IMR-90 (cell line): ENCODE results near the gene TSSC4. TPM values are rescaled to one million over a fixed set of nuclear protein-coding genes. Genes with fewer than 3 reads are reported as not detected.

Source experiments
- ATAC-seq: fragments of 200-7000 bp; cut with Tn5 transposase; 2 replicates; pipeline ENCODE4 v1.9.1; 2020; ENCODE audit warnings: low read depth, mild to moderate bottlenecking, moderate library complexity
- BruUV-seq: library from RNA; stranded (reverse); fragments of 400-500 nt; replicated peaks from 2 replicates; lab custom pipeline; 2021; lab: Mats Ljungman, UMichigan
- CTCF ChIA-PET: fragments of 300-600 bp; formaldehyde crosslinking; extraction: SDS; loops from one replicate; lab custom pipeline; 2021; ENCODE audit warnings: antibody characterized with exemption; lab: Yijun Ruan, JAX
- POLR2A ChIA-PET: fragments of 300-600 bp; sonication (Branson Sonifier 250); formaldehyde crosslinking; loops from one replicate; lab custom pipeline; 2022; ENCODE audit warnings: antibody characterized with exemption; ENCODE audit not compliant: unreplicated experiment; lab: Charles Lee
- DNase-seq: peaks from one replicate; pipeline ENCODE4 v3.0.0; 2013
- H2AFZ ChIP-seq: replicated peaks from 2 replicates; pipeline ENCODE3; 2013; ENCODE audit warnings: low read length, mild to moderate bottlenecking; ENCODE audit not compliant: poor library complexity
- H2AK5ac ChIP-seq: 2 replicates; pipeline ENCODE4 v1.6.1; 2013; ENCODE audit warnings: low read depth, low read length, inconsistent platforms
- H2AK9ac ChIP-seq: replicated peaks from 2 replicates; pipeline ENCODE3; 2013; ENCODE audit warnings: mild to moderate bottlenecking, low read depth, low read length, moderate library complexity; ENCODE audit not compliant: poor library complexity
- H2BK120ac ChIP-seq: 2 replicates; pipeline ENCODE4 v1.6.1; 2013; ENCODE audit warnings: low read depth, low read length, inconsistent platforms
- H2BK15ac ChIP-seq: 3 replicates; pipeline ENCODE4 v1.6.1; 2013; ENCODE audit warnings: low read depth, low read length, inconsistent platforms
- H2BK20ac ChIP-seq: 2 replicates; pipeline ENCODE4 v1.6.1; 2013; ENCODE audit warnings: low read depth, mild to moderate bottlenecking, inconsistent platforms, low read length, moderate library complexity
- H2BK5ac ChIP-seq: 2 replicates; pipeline ENCODE4 v1.6.1; 2013; ENCODE audit warnings: mild to moderate bottlenecking, low read depth, low read length, inconsistent platforms; ENCODE audit not compliant: poor library complexity, severe bottlenecking
- H3K14ac ChIP-seq: replicated peaks from 2 replicates; pipeline ENCODE4 v1.6.1; 2013; ENCODE audit warnings: low read depth, low read length, inconsistent platforms
- H3K18ac ChIP-seq: 2 replicates; pipeline ENCODE4 v1.6.1; 2013; ENCODE audit warnings: low read depth, low read length, control low read depth
- H3K23ac ChIP-seq: 2 replicates; pipeline ENCODE4 v1.6.1; 2013; ENCODE audit warnings: low read depth, low read length, inconsistent platforms
- H3K27ac ChIP-seq: 2 replicates; pipeline ENCODE4 v1.5.1; 2013; ENCODE audit warnings: mild to moderate bottlenecking, control low read depth, low read length; ENCODE audit not compliant: insufficient read depth
- H3K27me3 ChIP-seq: 2 replicates; pipeline ENCODE4 v1.6.1; 2013; ENCODE audit warnings: low read length; ENCODE audit not compliant: control insufficient read depth, insufficient read depth
- H3K36me3 ChIP-seq: 2 replicates; pipeline ENCODE4 v1.6.1; 2013; ENCODE audit warnings: low read length, mixed read lengths; ENCODE audit not compliant: control insufficient read depth, insufficient read depth
- H3K4ac ChIP-seq: 2 replicates; pipeline ENCODE4 v1.6.1; 2013; ENCODE audit warnings: low read depth, low read length, inconsistent platforms
- H3K4me1 ChIP-seq: 2 replicates; pipeline ENCODE4 v1.6.1; 2013; ENCODE audit warnings: low read length, mixed read lengths; ENCODE audit not compliant: control insufficient read depth, insufficient read depth
- H3K4me2 ChIP-seq: 2 replicates; pipeline ENCODE4 v1.6.1; 2013; ENCODE audit warnings: low read depth, mild to moderate bottlenecking, control low read depth, low read length, moderate library complexity
- H3K4me3 ChIP-seq: 2 replicates; pipeline ENCODE4 v1.5.1; 2013; ENCODE audit warnings: low read depth, mild to moderate bottlenecking, control low read depth, low read length, moderate library complexity; ENCODE audit not compliant: insufficient read depth
- H3K56ac ChIP-seq: 2 replicates; pipeline ENCODE4 v1.6.1; 2013; ENCODE audit warnings: low read length, inconsistent platforms; ENCODE audit not compliant: insufficient read depth; ENCODE audit errors: extremely low read depth
- H3K79me1 ChIP-seq, 2 experiments: 2 replicates each; pipeline ENCODE4 v1.6.1; 2013; ENCODE audit warnings: low read length in 2 of 2, inconsistent platforms in 1 of 2, low read depth in 1 of 2
- H3K9ac ChIP-seq: 2 replicates; pipeline ENCODE4 v1.6.1; 2013; ENCODE audit warnings: low read depth, low read length, control low read depth
- H3K9me1 ChIP-seq: 2 replicates; pipeline ENCODE4 v1.6.1; 2013; ENCODE audit warnings: low read length, inconsistent platforms; ENCODE audit not compliant: insufficient read depth
- H3K9me3 ChIP-seq: 2 replicates; pipeline ENCODE4 v1.6.1; 2013; ENCODE audit warnings: low read length; ENCODE audit not compliant: control insufficient read depth, insufficient read depth
- H4K20me1 ChIP-seq: 2 replicates; pipeline ENCODE4 v1.6.1; 2013; ENCODE audit warnings: low read length, inconsistent platforms; ENCODE audit not compliant: insufficient read depth
- H4K5ac ChIP-seq: 2 replicates; pipeline ENCODE4 v1.6.1; 2013; ENCODE audit warnings: mild to moderate bottlenecking, low read depth, low read length, control low read depth
- H4K8ac ChIP-seq, 2 experiments: 2 replicates each; pipeline ENCODE4 v1.6.1; 2013; ENCODE audit warnings: low read depth in 2 of 2, low read length in 2 of 2, control low read depth in 1 of 2, inconsistent platforms in 1 of 2
- H4K91ac ChIP-seq: 2 replicates; pipeline ENCODE4 v1.6.1; 2013; ENCODE audit warnings: low read depth, low read length, inconsistent platforms; ENCODE audit not compliant: insufficient read depth
- BHLHE40 ChIP-seq: fragments of 150-350 bp; IDR thresholded peaks from 2 replicates; pipeline ENCODE4 v1.6.1; 2016; ENCODE audit warnings: mild to moderate bottlenecking, low read depth, low read length
- CEBPB ChIP-seq: IDR thresholded peaks from 2 replicates; pipeline ENCODE4 v1.6.1; 2012; ENCODE audit warnings: low read depth, low read length, improper control_type of control experiment
- CHD1 ChIP-seq: IDR thresholded peaks from 2 replicates; pipeline ENCODE4 v1.6.1; 2012; ENCODE audit warnings: low read depth, low read length, improper control_type of control experiment
- FOS ChIP-seq: fragments of 150-350 bp; IDR thresholded peaks from 2 replicates; pipeline ENCODE4 v1.6.1; 2016; ENCODE audit warnings: low read depth, low read length
- MAFK ChIP-seq: IDR thresholded peaks from 2 replicates; pipeline ENCODE4 v1.6.1; 2012; ENCODE audit warnings: low read depth, low read length, improper control_type of control experiment
- MAZ ChIP-seq: IDR thresholded peaks from 2 replicates; pipeline ENCODE4 v1.6.1; 2012; ENCODE audit warnings: low read depth, mild to moderate bottlenecking, low read length, improper control_type of control experiment, moderate library complexity, borderline replicate concordance
- MXI1 ChIP-seq: IDR thresholded peaks from 2 replicates; pipeline ENCODE4 v1.6.1; 2012; ENCODE audit warnings: low read depth, mild to moderate bottlenecking, low read length, moderate library complexity, borderline replicate concordance
- NFE2L2 ChIP-seq: fragments of 150-350 bp; IDR thresholded peaks from 2 replicates; pipeline ENCODE4 v1.6.1; 2016; ENCODE audit warnings: low read depth, mild to moderate bottlenecking, low read length
- POLR2A ChIP-seq: IDR thresholded peaks from 2 replicates; pipeline ENCODE4 v1.6.1; 2012; ENCODE audit warnings: mild to moderate bottlenecking, low read depth, low read length
- RAD21 ChIP-seq: IDR thresholded peaks from 2 replicates; pipeline ENCODE4 v1.6.1; 2012; ENCODE audit warnings: low read length, improper control_type of control experiment
- RCOR1 ChIP-seq: IDR thresholded peaks from 2 replicates; pipeline ENCODE4 v1.6.1; 2012; ENCODE audit warnings: mild to moderate bottlenecking, low read length, improper control_type of control experiment; ENCODE audit not compliant: insufficient replicate concordance
- RFX5 ChIP-seq: IDR thresholded peaks from 2 replicates; pipeline ENCODE4 v1.8.0; 2012; ENCODE audit warnings: low read depth, mild to moderate bottlenecking, low read length, moderate library complexity
- SMC3 ChIP-seq: fragments of 150-350 bp; IDR thresholded peaks from 2 replicates; pipeline ENCODE4 v1.6.1; 2016; ENCODE audit warnings: low read depth, mild to moderate bottlenecking, antibody characterized with exemption, low read length, moderate library complexity
- USF2 ChIP-seq: fragments of 150-350 bp; IDR thresholded peaks from 2 replicates; pipeline ENCODE4 v1.6.1; 2017; ENCODE audit warnings: mild to moderate bottlenecking, antibody characterized with exemption, low read length, low read depth
- WGBS, 2 experiments: methylation state at CpG; one replicate each; pipeline versions ENCODE4 v1.1.5 to v1.1.7; 2013; ENCODE audit warnings: missing lambda C conversion rate in 2 of 2; ENCODE audit not compliant: insufficient read length in 1 of 2; ENCODE audit errors: extremely low coverage in 2 of 2; 5-methylcytosine and 5-hydroxymethylcytosine counted together
- dilution Hi-C: fragments of 300-500 bp; cut with HindIII; formaldehyde crosslinking; loops from one replicate; pipeline ENCODE4 v1.14.3; 2018; ENCODE audit warnings: low sequenced_read_pairs; ENCODE audit not compliant: unreplicated experiment
- in situ Hi-C: fragments of 300-500 bp; cut with MboI; formaldehyde crosslinking; loops from 3 replicates; pipeline ENCODE4 v1.14.3; 2019; ENCODE audit warnings: low sequenced_read_pairs, inconsistent platforms, mixed read lengths
- intact Hi-C: fragments of 100-400 bp; cut with micrococcal nuclease; formaldehyde crosslinking; loops from 2 replicates; pipeline ENCODE4 v1.10.0; 2022
- polyA plus RNA-seq, 3 experiments: library from polyadenylated mRNA; depleted of rRNA; stranded (reverse); fragments of >200 nt; gene quantifications; 2 replicates each; pipeline ENCODE4 v1.2.3, GENCODE V29; 2012; ENCODE audit warnings: low replicate concordance in 1 of 3
- total RNA-seq: library from RNA; depleted of rRNA; stranded (reverse); fragments of >200 nt; gene quantifications from 2 replicates; pipeline ENCODE4 v1.2.3, GENCODE V29; 2012
- TF ChIP-seq, protein P1 (sequence below): fragments of 150-350 bp; IDR thresholded peaks from 2 replicates; pipeline ENCODE4 v1.6.1; 2016; ENCODE audit warnings: low read depth, mild to moderate bottlenecking, low read length, moderate library complexity, borderline replicate concordance
- TF ChIP-seq, protein P2 (sequence below): conservative IDR thresholded peaks from 2 replicates; pipeline ENCODE4 v1.5.1; 2012; ENCODE audit warnings: mild to moderate bottlenecking, low read depth, low read length, improper control_type of control experiment

Gene TSSC4
- total and polyA plus RNA-seq, 2 of the 4 experiments (the other 2 are of a cell fraction): 34.9 to 40.0 TPM

- no peak overlapping the region for H2BK120ac ChIP-seq
- no peaks in the 10 kb centered on the region for H4K20me1 ChIP-seq
- H2BK20ac ChIP-seq: no peak overlapping the region
- H3K9me3 ChIP-seq: no peaks in the 10 kb centered on the region
- H3K4me2 ChIP-seq: no peak overlapping the region
- no peaks in the 10 kb centered on the region for H3K9me1 ChIP-seq
- no peak overlapping the region for H3K56ac ChIP-seq
- no peak overlapping the region for H2AK5ac ChIP-seq
- no peak overlapping the region for H3K14ac ChIP-seq
- H4K8ac ChIP-seq: no peak overlapping the region
- no peak overlapping the region for H4K91ac ChIP-seq
- BruUV-seq: no TSS peak
- H3K23ac ChIP-seq: no peak overlapping the region
- no peak overlapping the region for H2BK15ac ChIP-seq
- H3K36me3 ChIP-seq: no peaks in the 10 kb centered on the region
- dilution Hi-C loops (no loop called here), in situ Hi-C loops (loop anchor here (10.0 kb wide), 1 partner anchor 81 kb away; no protein-coding TSS in a partner anchor), intact Hi-C loops (no loop called here)
- H4K5ac ChIP-seq: no peak overlapping the region
- H2AFZ ChIP-seq: peak overlapping the region; percentile 44
- no peak overlapping the region for H3K4me3 ChIP-seq
- no peaks in the 10 kb centered on the region for H3K79me1 ChIP-seq
- DNase-seq (no peak), ATAC-seq (no peak)
- TF ChIP-seq RAD21: no peak
- TF ChIP-seq, protein P1, sequence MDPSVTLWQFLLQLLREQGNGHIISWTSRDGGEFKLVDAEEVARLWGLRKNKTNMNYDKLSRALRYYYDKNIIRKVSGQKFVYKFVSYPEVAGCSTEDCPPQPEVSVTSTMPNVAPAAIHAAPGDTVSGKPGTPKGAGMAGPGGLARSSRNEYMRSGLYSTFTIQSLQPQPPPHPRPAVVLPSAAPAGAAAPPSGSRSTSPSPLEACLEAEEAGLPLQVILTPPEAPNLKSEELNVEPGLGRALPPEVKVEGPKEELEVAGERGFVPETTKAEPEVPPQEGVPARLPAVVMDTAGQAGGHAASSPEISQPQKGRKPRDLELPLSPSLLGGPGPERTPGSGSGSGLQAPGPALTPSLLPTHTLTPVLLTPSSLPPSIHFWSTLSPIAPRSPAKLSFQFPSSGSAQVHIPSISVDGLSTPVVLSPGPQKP: no peak
- no peak for TF ChIP-seq MAFK
- TF ChIP-seq MXI1: no peak
- TF ChIP-seq, protein P2, sequence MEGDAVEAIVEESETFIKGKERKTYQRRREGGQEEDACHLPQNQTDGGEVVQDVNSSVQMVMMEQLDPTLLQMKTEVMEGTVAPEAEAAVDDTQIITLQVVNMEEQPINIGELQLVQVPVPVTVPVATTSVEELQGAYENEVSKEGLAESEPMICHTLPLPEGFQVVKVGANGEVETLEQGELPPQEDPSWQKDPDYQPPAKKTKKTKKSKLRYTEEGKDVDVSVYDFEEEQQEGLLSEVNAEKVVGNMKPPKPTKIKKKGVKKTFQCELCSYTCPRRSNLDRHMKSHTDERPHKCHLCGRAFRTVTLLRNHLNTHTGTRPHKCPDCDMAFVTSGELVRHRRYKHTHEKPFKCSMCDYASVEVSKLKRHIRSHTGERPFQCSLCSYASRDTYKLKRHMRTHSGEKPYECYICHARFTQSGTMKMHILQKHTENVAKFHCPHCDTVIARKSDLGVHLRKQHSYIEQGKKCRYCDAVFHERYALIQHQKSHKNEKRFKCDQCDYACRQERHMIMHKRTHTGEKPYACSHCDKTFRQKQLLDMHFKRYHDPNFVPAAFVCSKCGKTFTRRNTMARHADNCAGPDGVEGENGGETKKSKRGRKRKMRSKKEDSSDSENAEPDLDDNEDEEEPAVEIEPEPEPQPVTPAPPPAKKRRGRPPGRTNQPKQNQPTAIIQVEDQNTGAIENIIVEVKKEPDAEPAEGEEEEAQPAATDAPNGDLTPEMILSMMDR: no peak
- TF ChIP-seq SMC3: no peak
- no peak for TF ChIP-seq NFE2L2
- no peak for TF ChIP-seq CHD1
- TF ChIP-seq FOS: no peak
- TF ChIP-seq RCOR1: no peak
- TF ChIP-seq RFX5: no peak
- no peak for TF ChIP-seq USF2
- TF ChIP-seq BHLHE40: no peak
- TF ChIP-seq MAZ: no peak
- TF ChIP-seq CEBPB: no peak
- no peak for TF ChIP-seq POLR2A
- ChIA-PET POLR2A (no interaction called here), CTCF (no interaction called here)
- WGBS, 2 experiments: 86% methylated on average over 3 of the region's 8 CpGs; no CpG with 5 or more reads in 1 of the 2 experiments
- H3K27me3 ChIP-seq: peaks cover 15% of the 10 kb centered on the region
- no peak overlapping the region for H3K18ac ChIP-seq
- H3K4ac ChIP-seq: no peak overlapping the region
- no peak overlapping the region for H3K27ac ChIP-seq
- H3K9ac ChIP-seq: no peak overlapping the region
- H2BK5ac ChIP-seq: no peak overlapping the region
- no peaks in the 10 kb centered on the region for H3K4me1 ChIP-seq
- no peak overlapping the region for H2AK9ac ChIP-seq
Measured at GRCh38 chr11:2434008-2434407, 33.5 kb downstream of the TSSC4 start.
